Stimulated activated CD8-positive, alpha-beta memory T cell treated with anti-CD3 and anti-CD28 coated beads, Interleukin-2, amount 100 ng/mL, for 1 hour (primary cell): ENCODE data around the gene NUP98.

Source experiments
- DNase-seq, 2 donors: peaks; one replicate each; pipeline ENCODE4 v3.0.0-alpha.2; 2020; ENCODE audit warnings: low read depth in 2 of 2

Gene NUP98

DNA sequence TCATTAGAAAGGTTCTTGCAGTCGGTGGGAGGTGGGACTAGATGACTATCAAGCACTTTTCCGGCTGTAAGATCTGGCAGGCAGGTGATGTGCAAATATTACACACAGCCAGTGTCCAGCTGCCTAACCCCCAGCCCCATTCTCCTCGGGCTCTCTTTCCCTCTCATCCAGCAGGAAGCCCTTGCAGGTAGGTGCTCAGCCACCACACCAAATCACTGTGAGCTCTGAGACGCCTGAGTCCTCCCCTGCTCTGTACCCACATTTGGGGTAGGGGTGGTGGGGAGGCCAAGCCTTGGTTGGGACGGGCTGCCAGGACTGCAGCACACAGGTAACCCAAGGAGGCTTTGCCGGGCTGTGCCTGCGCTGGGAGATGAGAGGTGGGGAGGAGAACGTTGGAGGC is 156.2 kb downstream of the NUP98 start:
- no peak for DNase-seq

DNA sequence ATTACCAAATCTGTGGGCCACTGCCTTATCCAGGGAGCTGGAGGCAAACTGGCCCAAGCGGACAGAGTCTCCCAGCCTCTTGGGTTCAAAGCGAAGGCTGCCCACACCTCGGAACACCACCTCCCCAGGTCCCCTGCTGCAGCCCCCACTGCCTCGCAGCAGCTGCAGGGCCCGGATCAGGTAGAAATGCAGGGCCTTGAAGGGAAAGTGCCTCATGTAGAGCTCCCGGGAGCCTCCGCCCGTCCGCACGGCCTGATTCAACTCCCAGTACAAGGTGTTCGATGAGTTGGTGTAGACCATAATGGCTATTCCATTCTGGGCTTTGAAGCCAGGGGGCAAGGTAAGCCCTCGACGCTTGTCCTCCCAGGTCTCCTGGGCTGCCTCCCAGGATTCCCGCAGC is 157.5 kb downstream of the NUP98 start:
- no peak for DNase-seq

GRCh38 chr11:3638513-3638912 is 158.8 kb downstream of the NUP98 start:
- no peak for DNase-seq

DNA sequence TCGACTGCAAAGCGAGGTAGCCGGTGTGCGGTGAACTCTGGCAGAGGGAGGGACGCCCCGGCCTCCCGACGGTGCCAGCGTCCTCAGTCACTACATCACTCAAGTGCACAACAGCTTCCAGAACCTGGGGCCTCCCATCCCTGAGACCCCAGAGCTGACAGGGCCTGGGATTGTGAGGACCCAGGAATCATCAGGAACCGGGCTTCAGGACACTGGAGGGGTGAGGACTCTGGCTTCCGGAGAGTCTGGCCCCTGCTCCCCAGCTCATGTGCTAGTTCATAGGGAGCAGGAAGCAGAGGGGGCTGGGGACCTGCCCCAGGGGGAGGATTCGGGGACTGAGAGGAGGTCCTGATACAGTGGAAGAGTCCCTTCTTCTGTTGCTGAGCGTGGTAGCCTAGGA is 160.2 kb downstream of the NUP98 start:
- no peak for DNase-seq

DNA sequence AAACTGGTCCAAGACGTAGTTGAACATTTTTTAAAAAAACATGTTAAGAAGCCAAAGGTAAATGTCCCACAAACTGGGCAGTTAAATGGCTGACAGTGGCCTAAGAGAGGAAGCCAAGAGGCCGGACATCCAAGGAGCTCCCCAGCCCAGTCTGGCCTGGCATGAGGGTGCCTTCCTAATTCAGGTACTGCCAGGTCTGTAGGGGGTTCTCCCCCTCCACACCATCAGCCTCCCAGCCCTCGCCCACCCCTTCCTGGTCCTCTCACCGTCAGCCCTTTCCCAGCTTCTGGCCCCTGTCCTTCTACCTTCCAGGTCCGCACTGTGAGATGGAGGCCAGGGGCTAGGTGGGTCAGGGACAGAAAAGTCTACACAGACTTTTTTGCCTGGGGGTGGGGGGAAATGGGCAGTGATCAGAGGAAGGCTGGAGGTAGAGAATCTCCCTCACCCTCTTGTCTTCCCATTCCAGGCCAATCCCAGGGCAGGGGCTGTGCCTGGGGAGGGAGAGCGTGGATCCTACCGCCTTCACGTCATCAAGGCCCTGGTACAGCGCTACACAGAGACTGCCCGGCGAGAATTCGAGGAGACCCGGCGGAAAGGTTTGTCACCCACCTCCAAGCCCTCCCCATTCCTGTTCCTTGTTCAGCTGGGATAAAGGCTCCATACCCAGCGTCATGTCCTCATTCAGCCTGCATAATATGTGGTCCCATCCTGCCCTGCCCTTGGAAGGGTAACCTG is 161.5 kb downstream of the NUP98 start:
- no peak for DNase-seq

GRCh38 chr11:3632070-3632660 is 165.2 kb downstream of the NUP98 start:
- DNase-seq, result no peak

- DNase-seq, result no peak
Measured at GRCh38 chr11:3631331-3631730, 166.0 kb downstream of the NUP98 start.

- no peak for DNase-seq
Measured at GRCh38 chr11:3627291-3627690, 170.1 kb downstream of the NUP98 start.

GRCh38 chr11:3626250-3626960 is 170.9 kb downstream of the NUP98 start:
- no peak for DNase-seq
